Measurements from ENCODE around the gene CD36.

CD36 gene

GRCh38 chr7:80646083-80646865 is 7.8 kb downstream of the CD36 start:
- in situ Hi-C loops (cut with MboI; ENCODE audit: low sequenced_read_pairs, unreplicated experiment), result no loop called here

GRCh38 chr7:80647436-80647835 is 9.0 kb downstream of the CD36 start:
- DNase-seq (ENCODE audit: low spot score), result no peak
- in situ Hi-C loops (cut with MboI; ENCODE audit: low sequenced_read_pairs, unreplicated experiment), result no loop called here
- TF ChIP-seq CTCF (IDR thresholded peaks at IDR 0.05; ENCODE audit: borderline replicate concordance, control extremely low read depth, extremely low read depth, insufficient read depth, missing control alignments), result no peak

More at GRCh38 chr7:80646083-80646865, 7.8 kb downstream of the CD36 start:
- DNase-seq (ENCODE audit: low spot score), result no peak
- no peak for TF ChIP-seq CTCF (IDR thresholded peaks at IDR 0.05; ENCODE audit: borderline replicate concordance, control extremely low read depth, extremely low read depth, insufficient read depth, missing control alignments)

- no peak for TF ChIP-seq CTCF (IDR thresholded peaks at IDR 0.05; ENCODE audit: borderline replicate concordance, control extremely low read depth, extremely low read depth, insufficient read depth, missing control alignments)
- in situ Hi-C loops (cut with MboI; ENCODE audit: low sequenced_read_pairs, unreplicated experiment), result no loop called here
- no peak for DNase-seq (ENCODE audit: low spot score)
These were observed 9.7 kb downstream of the CD36 start for GRCh38 chr7:80648031-80648600.

- DNase-seq (ENCODE audit: low spot score), result no peak
- no peak for TF ChIP-seq CTCF (IDR thresholded peaks at IDR 0.05; ENCODE audit: borderline replicate concordance, control extremely low read depth, extremely low read depth, insufficient read depth, missing control alignments)
- in situ Hi-C loops (cut with MboI; ENCODE audit: low sequenced_read_pairs, unreplicated experiment), result no loop called here
These were observed 10.6 kb downstream of the CD36 start for GRCh38 chr7:80649011-80649410.

- DNase-seq (ENCODE audit: low spot score), result no peak
- in situ Hi-C loops (cut with MboI; ENCODE audit: low sequenced_read_pairs, unreplicated experiment), result loop anchor here (25.0 kb wide), 1 partner anchor 588 kb away; no protein-coding TSS in a partner anchor
- TF ChIP-seq CTCF (IDR thresholded peaks at IDR 0.05; ENCODE audit: borderline replicate concordance, control extremely low read depth, extremely low read depth, insufficient read depth, missing control alignments), result no peak
These were observed 11.6 kb downstream of the CD36 start for GRCh38 chr7:80650030-80650429.

GRCh38 chr7:80651471-80651870 is 13.0 kb downstream of the CD36 start:
- in situ Hi-C loops (cut with MboI; ENCODE audit: low sequenced_read_pairs, unreplicated experiment), result loop anchor here (25.0 kb wide), 1 partner anchor 589 kb away; no protein-coding TSS in a partner anchor
- TF ChIP-seq CTCF (IDR thresholded peaks at IDR 0.05; ENCODE audit: borderline replicate concordance, control extremely low read depth, extremely low read depth, insufficient read depth, missing control alignments), result no peak

More at GRCh38 chr7:80651471-80651870, 13.0 kb downstream of the CD36 start:
- no peak for DNase-seq (ENCODE audit: low spot score)

Data from GM13976 (cell line).